OCI-LY7 (cell line): ENCODE measurements around the gene OR9A2.

ENCODE experiments used
- CTCF ChIP-seq: fragments of 200-600 bp; sonication (generic); conservative IDR thresholded peaks from 2 replicates; pipeline ENCODE4 v1.5.1; 2014; ENCODE audit warnings: mild to moderate bottlenecking, antibody characterized with exemption, low read length, moderate library complexity, mixed read lengths
- EZH2phosphoT487 ChIP-seq: fragments of 200-600 bp; sonication (generic); IDR thresholded peaks from 2 replicates; pipeline ENCODE4 v1.6.1; 2018; ENCODE audit warnings: low read depth, borderline replicate concordance, mild to moderate bottlenecking, mixed run types, antibody characterized with exemption, low read length, moderate library complexity, mixed read lengths

- TF ChIP-seq CTCF: no peak
- TF ChIP-seq EZH2phosphoT487: no peak
Measured at GRCh38 chr7:143015926-143016490, 10.9 kb downstream of the OR9A2 start.
